ENCODE measurements around the gene SEC61A1.
A peak's percentile ranks its signal among the peaks of the same experiment; 100 is the strongest.

The SEC61A1 gene

GRCh38 chr3:128078322-128078721, 26.1 kb downstream of the SEC61A1 start:
- no peak for DNase-seq

DNA sequence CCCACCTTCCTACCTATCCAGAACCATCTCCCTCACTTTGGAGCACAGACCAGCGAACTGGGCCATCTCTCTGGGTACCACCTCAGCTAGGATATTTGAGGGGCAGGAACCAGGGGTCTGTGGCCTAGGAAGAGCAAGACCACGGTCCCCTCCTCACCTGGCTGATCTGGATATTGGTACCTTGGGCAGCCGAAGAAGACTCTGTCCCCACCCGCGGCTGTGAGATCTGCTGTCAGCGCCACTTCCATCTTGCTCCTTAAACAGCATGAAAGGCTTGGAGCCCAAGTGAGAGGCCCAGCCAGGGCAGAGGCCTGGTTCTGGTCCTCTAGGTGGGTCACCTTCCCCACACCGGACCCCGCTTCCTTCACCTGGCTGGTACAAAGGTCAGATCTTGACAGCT, 26.6 kb downstream of the SEC61A1 start:
- DNase-seq, result no peak

- no peak for DNase-seq
Observed at GRCh38 chr3:128079823-128080222, 27.6 kb downstream of the SEC61A1 start.

DNA sequence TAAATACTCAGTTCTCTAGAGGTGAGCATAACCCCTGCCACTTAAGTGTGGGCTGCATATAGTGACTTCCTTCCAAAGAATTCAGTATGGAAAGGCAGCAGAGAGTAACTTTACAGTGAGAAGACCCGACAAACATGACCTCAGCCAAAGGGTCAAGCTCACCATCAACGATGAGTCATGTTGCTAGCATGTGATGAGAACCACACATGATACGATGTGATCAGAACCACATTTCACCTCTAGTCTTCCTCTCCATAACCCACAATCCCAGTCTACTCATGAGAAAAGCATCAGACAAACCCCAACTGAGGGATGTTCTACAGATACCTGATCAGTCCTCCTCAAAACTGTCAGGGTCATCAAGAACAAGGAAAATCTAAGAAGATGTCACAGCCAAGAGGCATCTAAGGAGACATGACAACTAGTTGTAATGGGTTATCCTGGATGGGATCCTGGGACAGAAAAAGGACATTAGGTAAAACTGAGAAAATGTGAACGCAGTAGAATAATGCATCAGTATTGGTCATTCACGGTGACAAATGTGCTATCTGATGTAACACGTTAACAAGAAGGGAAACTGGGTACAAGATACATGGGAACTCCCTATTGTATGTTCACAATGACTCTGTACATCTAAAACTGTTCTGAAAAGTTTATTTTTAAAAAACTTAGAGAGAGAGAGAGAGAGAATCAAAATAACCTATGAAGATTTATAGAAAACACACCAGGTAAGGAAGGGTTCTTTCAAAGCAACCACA, 28.3 kb downstream of the SEC61A1 start:
- peak; percentile 40 to 76 for DNase-seq

GRCh38 chr3:128081226-128081625, 29.0 kb downstream of the SEC61A1 start:
- DNase-seq, result no peak

DNA sequence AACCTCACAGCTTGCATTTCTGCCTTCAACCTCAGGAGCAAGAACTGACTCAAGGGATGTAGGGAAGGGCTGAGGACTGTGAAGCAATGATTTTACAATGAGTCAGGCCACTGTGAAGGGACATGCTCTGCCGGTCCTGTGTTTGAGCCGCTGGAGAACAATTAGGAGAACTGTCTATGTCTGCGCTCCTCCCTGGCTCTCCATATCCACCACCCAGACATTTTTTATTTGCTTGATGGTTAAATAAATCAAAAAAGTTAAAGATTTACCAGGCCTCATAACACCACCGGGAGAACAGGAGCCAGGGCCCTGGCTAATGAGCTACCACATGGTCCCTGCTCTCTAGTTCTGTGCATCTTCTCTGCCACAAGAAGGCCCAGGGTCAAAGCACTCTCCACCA, 29.6 kb downstream of the SEC61A1 start:
- DNase-seq, result no peak

GRCh38 chr3:128082546-128082945, 30.3 kb downstream of the SEC61A1 start:
- DNase-seq, result no peak

DNA sequence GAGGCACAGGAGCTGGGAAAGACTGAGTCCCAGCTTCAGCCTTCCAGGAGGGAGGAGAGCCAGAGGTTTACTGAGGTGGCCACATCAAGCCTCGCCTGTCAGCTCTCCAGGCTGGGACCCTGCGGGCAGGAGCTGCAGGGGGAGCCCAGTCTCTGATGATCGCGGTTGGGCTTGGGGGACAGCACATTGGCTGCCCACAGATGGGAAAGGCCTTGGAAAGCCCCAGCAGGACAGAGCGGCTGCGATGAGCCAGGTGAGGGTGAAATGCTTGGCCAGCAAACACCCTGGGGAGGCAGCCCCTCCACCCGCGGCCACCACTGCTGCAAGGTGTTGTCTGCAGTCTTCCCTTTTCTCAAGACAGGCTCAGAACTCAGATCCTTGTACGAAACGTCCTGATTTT, 31.2 kb downstream of the SEC61A1 start:
- DNase-seq, result no peak

- no peak for DNase-seq
Observed at GRCh38 chr3:128083980-128084674, 31.9 kb downstream of the SEC61A1 start.

- no peak for DNase-seq
Observed at GRCh38 chr3:128084675-128085021, 32.4 kb downstream of the SEC61A1 start.

DNA sequence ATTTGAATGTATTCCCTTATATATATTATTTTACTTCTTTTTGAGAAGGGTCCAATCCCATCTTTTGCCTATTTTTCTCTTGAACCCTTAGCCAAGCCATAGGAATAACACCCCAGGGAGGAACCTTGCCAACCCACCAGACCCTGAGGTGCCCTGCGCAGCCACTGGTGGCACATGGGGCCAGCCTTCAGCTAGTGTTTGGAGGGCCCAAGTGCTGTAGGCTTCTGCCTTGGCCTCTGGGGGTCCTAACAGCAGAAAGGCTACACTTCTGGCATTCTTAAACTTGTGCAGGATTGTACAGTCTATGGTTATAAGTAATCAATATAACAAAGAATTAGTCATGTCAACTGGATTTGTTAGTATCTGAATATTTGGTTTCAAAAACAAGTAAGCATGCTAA, 36.9 kb downstream of the SEC61A1 start:
- DNase-seq, result no peak

- DNase-seq, result no peak
Observed at GRCh38 chr3:128091586-128091985, 39.3 kb downstream of the SEC61A1 start.

DNA sequence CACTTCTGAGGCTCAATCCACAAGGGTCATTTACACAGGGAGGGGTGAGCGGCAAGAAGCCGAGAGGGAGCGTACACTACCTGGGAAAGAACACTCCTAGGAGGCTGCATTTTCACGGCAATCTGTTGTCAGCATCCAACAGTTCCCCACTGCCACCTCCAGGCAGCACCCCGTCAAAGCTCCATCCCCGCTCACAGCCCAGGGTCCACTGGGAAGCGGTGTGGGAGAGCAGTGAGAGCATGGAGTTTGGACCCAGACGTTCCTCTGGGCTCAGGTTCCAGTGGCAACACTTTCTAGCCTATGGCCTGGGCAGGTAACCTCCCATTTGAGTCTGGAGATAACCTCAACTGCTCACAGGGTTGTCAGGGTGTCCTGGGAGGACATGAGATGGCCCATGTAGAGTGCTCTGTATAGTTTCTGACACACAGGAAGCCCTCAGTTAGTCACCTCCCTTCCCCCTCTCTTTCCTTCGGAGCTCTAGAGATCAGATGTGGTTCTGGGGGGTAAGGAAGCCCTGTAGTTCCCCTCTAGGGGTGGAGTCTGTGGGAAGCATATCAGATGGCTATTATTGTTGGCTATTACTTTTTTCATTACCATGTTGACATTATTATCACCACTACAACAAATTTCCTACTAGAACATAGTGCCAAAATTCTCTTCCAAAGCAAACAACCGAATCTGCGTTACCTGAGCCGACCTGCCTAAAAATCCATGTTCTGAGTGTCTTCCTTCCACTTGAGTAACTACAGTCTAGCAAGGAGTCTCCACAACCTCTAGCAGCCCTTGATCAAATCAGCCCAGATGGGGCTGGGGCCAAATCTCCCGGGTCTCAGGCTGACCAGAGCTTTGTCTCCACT, 42.3 kb downstream of the SEC61A1 start:
- DNase-seq, result no peak

DNA sequence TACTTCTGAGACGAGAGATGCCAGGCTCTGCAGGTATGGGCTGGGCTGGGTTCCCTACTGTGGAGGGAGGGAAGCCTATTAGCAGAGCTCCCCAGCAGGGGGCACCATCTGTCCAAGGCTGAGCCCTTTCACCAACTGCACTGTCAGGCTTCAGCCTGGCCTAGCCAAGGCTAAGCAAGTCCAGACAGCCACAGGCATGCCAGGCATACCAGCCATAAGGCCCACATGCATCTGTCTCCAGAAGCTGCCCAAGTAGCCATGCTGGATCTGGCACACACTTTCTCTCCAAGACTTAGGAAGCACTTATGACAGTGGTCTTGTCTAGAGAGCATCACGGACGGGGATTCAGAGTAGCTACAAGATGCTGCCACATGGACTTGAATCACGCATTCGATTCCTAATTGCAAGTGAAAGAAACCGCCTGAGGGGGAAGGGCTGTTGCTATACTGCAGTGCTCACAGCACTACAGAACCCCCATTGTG, 43.0 kb downstream of the SEC61A1 start:
- peak; percentile 32 to 82 for DNase-seq

DNA sequence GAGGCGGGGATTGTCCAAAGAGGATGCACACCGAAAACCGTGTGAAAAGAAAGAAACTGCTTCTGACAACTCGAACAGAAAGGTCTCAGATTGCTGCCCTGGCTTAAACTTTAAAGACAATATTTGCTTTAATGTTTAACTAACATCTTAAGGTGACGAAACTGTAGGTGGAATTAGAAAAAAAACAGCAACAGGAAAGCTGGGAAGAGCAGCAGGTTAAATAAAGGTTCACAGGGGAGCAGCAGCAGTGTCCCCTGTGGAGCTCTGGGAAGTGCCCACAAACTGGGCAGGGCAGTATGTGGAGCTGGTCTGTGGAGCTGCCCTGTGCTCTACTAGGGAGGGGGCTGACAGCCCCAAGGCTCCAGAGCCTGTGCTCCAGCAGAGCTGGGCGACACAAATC, 46.0 kb downstream of the SEC61A1 start:
- no peak for DNase-seq

GRCh38 chr3:128100161-128100560, 47.9 kb downstream of the SEC61A1 start:
- no peak for DNase-seq

DNA sequence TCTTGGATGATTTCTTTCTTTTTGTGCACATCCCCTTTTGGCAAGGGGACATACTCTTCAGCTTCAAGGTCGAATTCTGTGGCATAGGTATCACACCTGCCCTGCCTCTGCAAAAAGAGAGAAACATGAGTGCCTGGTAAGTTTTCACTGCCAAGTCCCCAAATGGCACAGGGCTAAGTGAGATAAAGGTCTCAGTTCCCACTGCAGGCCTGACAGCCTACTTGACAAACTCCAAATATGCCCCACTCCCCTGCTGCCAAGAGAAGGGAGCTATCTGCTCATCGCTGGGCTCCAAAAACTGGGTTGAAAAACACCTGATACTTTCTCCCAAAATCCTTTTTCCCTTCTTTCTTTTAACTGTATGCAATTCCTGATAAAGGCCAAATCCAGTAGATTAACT, 48.4 kb downstream of the SEC61A1 start:
- no peak for DNase-seq

GRCh38 chr3:128103136-128103676, 51.0 kb downstream of the SEC61A1 start:
- no peak for DNase-seq

GRCh38 chr3:128107834-128108233, 55.6 kb downstream of the SEC61A1 start:
- no peak for DNase-seq

DNA sequence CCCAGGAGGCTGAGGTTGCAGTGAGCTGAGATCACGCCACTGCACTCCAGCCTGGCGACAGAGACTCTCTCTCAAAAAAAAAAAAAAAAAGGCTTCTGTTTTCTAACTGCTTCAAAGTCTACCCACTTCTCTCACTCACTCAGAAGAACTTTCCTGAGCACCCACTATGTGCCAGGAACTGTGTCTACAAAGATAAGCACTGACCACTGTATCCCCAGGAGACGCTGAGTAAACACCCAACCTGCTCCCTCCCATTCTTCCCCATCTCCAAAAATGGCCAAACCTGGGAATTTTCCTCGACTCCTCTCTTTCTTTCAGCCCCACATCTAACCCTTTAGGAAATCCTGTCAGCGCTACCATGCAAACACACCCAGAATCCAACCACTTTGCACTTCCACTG, 58.9 kb downstream of the SEC61A1 start:
- DNase-seq, result no peak

- no peak for DNase-seq
Observed at GRCh38 chr3:128112357-128112968, 60.2 kb downstream of the SEC61A1 start.

Measured in inflammatory macrophage treated with lipopolysaccharide for 1 hour (primary cell).